Subcutaneous adipose tissue (tissue), 4 donors: ENCODE data around the gene VPREB3. TPM values are rescaled to one million over a fixed set of nuclear protein-coding genes. Genes with fewer than 3 reads are reported as not detected.

Experiments
- CTCF ChIP-seq: fragments of 450-650 bp; IDR thresholded peaks from one replicate; pipeline ENCODE4 v1.5.1; 2016; ENCODE audit warnings: low read depth, mild to moderate bottlenecking, control low read depth, antibody characterized with exemption, moderate library complexity
- total RNA-seq, 4 donors: library from RNA; depleted of rRNA; stranded (reverse); fragments of >200 nt; gene quantifications; one replicate each; pipeline ENCODE4 v1.1.0, GENCODE V29; 2016

The VPREB3 gene
- total RNA-seq, 4 donors from 2014 or later: 6.8 TPM; not detected in 3

- no peak for TF ChIP-seq CTCF
Observed at GRCh38 chr22:23712256-23712655, 42.0 kb downstream of the VPREB3 start.

GRCh38 chr22:23709107-23709506 lies 45.1 kb downstream of the VPREB3 start:
- TF ChIP-seq CTCF: no peak

- no peak for TF ChIP-seq CTCF
Observed at GRCh38 chr22:23708270-23708669, 46.0 kb downstream of the VPREB3 start.

GRCh38 chr22:23705358-23705757 lies 48.9 kb downstream of the VPREB3 start:
- no peak for TF ChIP-seq CTCF

GRCh38 chr22:23704829-23705228 lies 49.4 kb downstream of the VPREB3 start:
- TF ChIP-seq CTCF: no peak

- TF ChIP-seq CTCF: no peak
Observed at GRCh38 chr22:23704062-23704461, 50.2 kb downstream of the VPREB3 start.

Other genes starting within 250 kb of the VPREB3 start
- gene IGLL1, start 174.1 kb downstream of the VPREB3 start, total RNA-seq: not detected
- gene DRICH1, start 122.1 kb downstream of the VPREB3 start, total RNA-seq: 1 to 10 TPM in 1 of 4 donors, under 1 TPM in 2, not detected in 1; 0.44 to 1.5 (median 0.57) TPM
- not detected for gene RGL4, start 63.4 kb downstream of the VPREB3 start, total RNA-seq
- 1 to 10 TPM; 2.9 to 7.0 (median 3.7) TPM for gene ZNF70, start 3.3 kb downstream of the VPREB3 start, total RNA-seq
- gene C22orf15, start 8.6 kb upstream of the VPREB3 start, total RNA-seq: not detected
- gene CHCHD10, start 13.5 kb upstream of the VPREB3 start, total RNA-seq: 10 to 100 TPM in 3 of 4 donors, 1 to 10 TPM in 1; 9.3 to 84.6 (median 26.6) TPM
- gene MMP11, start 18.4 kb upstream of the VPREB3 start, total RNA-seq: 1 to 10 TPM; 2.1 to 2.8 (median 2.2) TPM
- 10 to 100 TPM; 26.3 to 84.2 (median 37.5) TPM for gene SMARCB1, start 32.5 kb upstream of the VPREB3 start, total RNA-seq
- 1 to 10 TPM in 1 of 4 donors, under 1 TPM in 1, not detected in 2; 0.22 to 1.5 TPM for gene DERL3, start 84.6 kb upstream of the VPREB3 start, total RNA-seq
- 10 to 100 TPM in 1 of 4 donors, 1 to 10 TPM in 3; 4.8 to 10.2 (median 5.5) TPM for gene SLC2A11, start 103.5 kb upstream of the VPREB3 start, total RNA-seq
- gene MIF, start 140.0 kb upstream of the VPREB3 start, total RNA-seq: 100 to 1,000 TPM in 3 of 4 donors, 10 to 100 TPM in 1; 58.8 to 202 (median 128) TPM
- gene GSTT2B, start 206.8 kb upstream of the VPREB3 start, total RNA-seq: 1 to 10 TPM; 1.7 to 7.5 (median 3.5) TPM
- gene DDTL, start 212.5 kb upstream of the VPREB3 start, total RNA-seq: under 1 TPM in 3 of 4 donors, not detected in 1; 0.65 to 0.94 (median 0.88) TPM
- 100 to 1,000 TPM in 2 of 4 donors, 10 to 100 TPM in 2; 94.9 to 211 (median 111) TPM for gene DDT, start 220.0 kb upstream of the VPREB3 start, total RNA-seq
- gene GSTT2, start 225.7 kb upstream of the VPREB3 start, total RNA-seq: not detected